HepG2 (cell line): ENCODE data around the gene ANKDD1A. TPM values are rescaled to one million over a fixed set of nuclear protein-coding genes. Genes with fewer than 3 reads are reported as not detected.

Experiments used
- BHLHE40 ChIP-seq: IDR thresholded peaks from 2 replicates; pipeline ENCODE4 v1.6.1; 2011; ENCODE audit warnings: low read length, improper control_type of control experiment
- CBFB ChIP-seq: sonication (generic); formaldehyde crosslinking; IDR thresholded peaks from 2 replicates; pipeline ENCODE4 v1.4.0; 2020; ENCODE audit warnings: missing genetic modification reagents
- CEBPB ChIP-seq: IDR thresholded peaks from 2 replicates; pipeline ENCODE4 v1.6.1; 2011; ENCODE audit warnings: low read depth, low read length, improper control_type of control experiment, borderline replicate concordance
- ESRRA ChIP-seq: sonication (generic); formaldehyde crosslinking; IDR thresholded peaks from 2 replicates; pipeline ENCODE4 v1.5.1; 2020; ENCODE audit warnings: mild to moderate bottlenecking, low read depth, missing genetic modification reagents
- HOXA5 ChIP-seq: sonication (generic); formaldehyde crosslinking; IDR thresholded peaks from 2 replicates; pipeline ENCODE4 v1.4.0; 2020; ENCODE audit warnings: missing genetic modification reagents
- KAT7 ChIP-seq: IDR thresholded peaks from 2 replicates; pipeline ENCODE4 v1.6.1; 2018; ENCODE audit warnings: borderline replicate concordance, missing compliant biosample characterization
- LCORL ChIP-seq, 2 experiments: fragments of 450-650 bp in 1 of 2; sonication (generic) in 1 of 2; formaldehyde crosslinking in 1 of 2; IDR thresholded peaks; 2 replicates each; pipeline versions ENCODE4 v1.5.0 to v1.6.1; 2017 to 2020; ENCODE audit warnings: antibody characterized with exemption in 1 of 2, missing genetic modification reagents in 1 of 2
- MLLT10 ChIP-seq: sonication (generic); formaldehyde crosslinking; IDR thresholded peaks from 2 replicates; pipeline ENCODE4 v1.4.0; 2020; ENCODE audit warnings: missing genetic modification reagents
- NKX3-1 ChIP-seq: sonication (generic); formaldehyde crosslinking; IDR thresholded peaks from 2 replicates; pipeline ENCODE4 v1.5.0; 2020; ENCODE audit warnings: missing genetic modification reagents
- NR2F6 ChIP-seq, 2 experiments: IDR thresholded peaks; 2 replicates each; pipeline ENCODE4 v1.6.1; 2016; ENCODE audit warnings: antibody characterized with exemption in 1 of 2, mild to moderate bottlenecking in 1 of 2
- PTBP1 ChIP-seq: fragments of 200-400 bp; formaldehyde crosslinking; IDR thresholded peaks from 2 replicates; pipeline ENCODE4 v1.6.1; 2018; ENCODE audit warnings: low read length, low read depth; ENCODE audit not compliant: poor library complexity, severe bottlenecking
- RFXANK ChIP-seq: IDR thresholded peaks from 2 replicates; pipeline ENCODE4 v1.6.1; 2016
- SMYD3 ChIP-seq: sonication (generic); formaldehyde crosslinking; IDR thresholded peaks from 2 replicates; pipeline ENCODE4 v1.8.1; 2023; ENCODE audit warnings: mild to moderate bottlenecking, missing genetic modification reagents
- SRSF9 ChIP-seq: fragments of 200-400 bp; formaldehyde crosslinking; IDR thresholded peaks from 2 replicates; pipeline ENCODE4 v1.6.1; 2018; ENCODE audit warnings: borderline replicate concordance, mild to moderate bottlenecking, low read depth, low read length; ENCODE audit not compliant: insufficient read depth, poor library complexity, severe bottlenecking
- ZC3H13 ChIP-seq: sonication (generic); formaldehyde crosslinking; IDR thresholded peaks from 2 replicates; pipeline ENCODE4 v1.8.1; 2023; ENCODE audit warnings: mild to moderate bottlenecking, missing genetic modification reagents, moderate library complexity
- ZNF329 ChIP-seq: sonication (generic); formaldehyde crosslinking; IDR thresholded peaks from 2 replicates; pipeline ENCODE4 v1.9.0; 2021; ENCODE audit warnings: low read depth, mild to moderate bottlenecking, missing genetic modification reagents
- ZNF569 ChIP-seq: sonication (generic); formaldehyde crosslinking; IDR thresholded peaks from 2 replicates; pipeline ENCODE4 v1.5.0; 2020; ENCODE audit warnings: mild to moderate bottlenecking, missing genetic modification reagents, moderate library complexity, borderline replicate concordance
- ZNF629 ChIP-seq: sonication (generic); formaldehyde crosslinking; conservative IDR thresholded peaks from 2 replicates; pipeline ENCODE4 v1.5.0; 2020; ENCODE audit warnings: missing genetic modification reagents
- ZNF747 ChIP-seq: sonication (generic); formaldehyde crosslinking; IDR thresholded peaks from 2 replicates; pipeline ENCODE4 v1.8.1; 2023; ENCODE audit warnings: missing genetic modification reagents, mild to moderate bottlenecking, borderline replicate concordance
- ZNF83 ChIP-seq: sonication (generic); formaldehyde crosslinking; IDR thresholded peaks from 2 replicates; pipeline ENCODE4 v1.4.0; 2020; ENCODE audit warnings: missing genetic modification reagents, mild to moderate bottlenecking, borderline replicate concordance
- ZNF839 ChIP-seq: sonication (generic); formaldehyde crosslinking; IDR thresholded peaks from 2 replicates; pipeline ENCODE4 v1.4.0; 2020; ENCODE audit warnings: missing genetic modification reagents, mild to moderate bottlenecking, borderline replicate concordance
- polyA plus RNA-seq, 8 experiments: library from polyadenylated mRNA; depleted of rRNA in 3 of 8; stranded (reverse) in 7 of 8; unstranded in 1 of 8; fragments of >200 nt; fragmentation: Illumina TruSeq in 4 of 8; extraction: Trizol in 4 of 8; gene quantifications; 2 replicates each; pipeline versions ENCODE4 v1.2.1 to v1.2.3, GENCODE V29; 2011 to 2016; ENCODE audit warnings: low read depth in 4 of 8, missing spikeins in 1 of 8, mixed read lengths in 1 of 8; ENCODE audit not compliant: insufficient read depth in 1 of 8
- total RNA-seq, 5 experiments: library from RNA; depleted of rRNA; stranded (reverse); fragments of >200 nt; fragmentation: Illumina TruSeq; extraction: Trizol; gene quantifications; 2 replicates each; pipeline ENCODE4 v1.2.3, GENCODE V29; 2016; ENCODE audit warnings: low read depth in 1 of 5
- TF ChIP-seq, protein P1 (sequence below): sonication (generic); formaldehyde crosslinking; IDR thresholded peaks from 2 replicates; pipeline ENCODE4 v1.4.0; 2020; ENCODE audit warnings: missing genetic modification reagents
- TF ChIP-seq, protein P2 (sequence below): sonication (generic); IDR thresholded peaks from 2 replicates; pipeline ENCODE4 v1.6.1; 2016; ENCODE audit warnings: low read depth, borderline replicate concordance
- TF ChIP-seq, protein P3 (sequence below): sonication (generic); formaldehyde crosslinking; IDR thresholded peaks from 2 replicates; pipeline ENCODE4 v1.4.0; 2020; ENCODE audit warnings: missing genetic modification reagents, mild to moderate bottlenecking, borderline replicate concordance
- TF ChIP-seq, protein P4 (sequence below): sonication (generic); formaldehyde crosslinking; conservative IDR thresholded peaks from 2 replicates; pipeline ENCODE4 v1.8.0; 2022; ENCODE audit warnings: missing genetic modification reagents

ANKDD1A gene
- total and polyA plus RNA-seq, 2 of the 13 experiments (the other 11 are each of a cell fraction or from before 2014, with no cell fraction given): 0.11 to 0.48 TPM

DNA sequence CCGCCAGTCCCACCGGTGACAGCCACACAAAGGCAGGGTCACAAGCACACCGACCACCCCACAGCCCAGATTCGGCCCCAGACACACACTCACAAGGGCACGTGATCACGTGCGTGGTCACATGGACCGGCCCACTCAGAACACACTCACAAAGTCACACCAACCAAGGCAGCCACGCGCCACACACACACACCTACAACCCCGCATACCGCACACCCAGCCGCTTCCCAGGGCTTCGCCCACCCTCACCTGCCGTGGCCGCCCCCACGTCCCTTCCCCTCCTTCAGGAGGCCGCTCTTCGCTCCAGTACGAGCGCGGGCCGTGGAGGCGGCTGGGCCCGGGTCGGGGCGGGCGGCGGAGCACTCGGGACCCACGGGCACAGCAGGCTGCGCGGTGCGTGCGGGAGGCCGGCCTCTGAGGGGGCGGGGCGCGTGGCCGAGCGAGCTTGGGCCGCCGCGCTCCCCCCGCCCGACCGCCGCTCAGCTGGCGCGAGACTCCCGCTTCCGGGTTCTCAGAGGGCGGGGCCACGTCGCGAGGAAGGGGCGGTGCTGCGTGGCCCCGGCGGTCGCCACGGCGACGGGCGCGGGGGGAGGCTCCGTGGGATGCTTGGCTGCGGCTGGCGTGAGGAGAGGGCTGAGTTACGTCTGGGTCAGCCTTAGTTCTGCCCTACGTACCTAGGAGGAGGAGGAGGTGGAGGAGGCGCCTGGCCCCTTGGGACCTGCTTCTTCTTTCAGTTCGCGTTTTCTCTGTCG, 77.9 kb downstream of the ANKDD1A start, which contains the start of gene SPG21 (continued):
- TF ChIP-seq MLLT10 (CRISPR knock-in tag): no peak
- TF ChIP-seq ESRRA (CRISPR knock-in tag): no peak
- TF ChIP-seq ZNF629 (CRISPR knock-in tag): no peak
- TF ChIP-seq NKX3-1 (CRISPR knock-in tag): 0 out of 2 replicates have a peak, but pooled peaks have one; percentile 55
- no peak for TF ChIP-seq SMYD3 (CRISPR knock-in tag)
- TF ChIP-seq KAT7 (CRISPR knock-in tag): peak; percentile 69; the same call in 1 of the 2 replicates
- no peak for TF ChIP-seq CEBPB
- no peak for TF ChIP-seq CBFB
- no peak for TF ChIP-seq NR2F6 (IDR thresholded peaks at IDR 0.05)
- TF ChIP-seq NR2F6 (CRISPR knock-in tag; IDR thresholded peaks at IDR 0.05): no peak; the same call in 1 of the 2 replicates
- no peak for TF ChIP-seq ZNF839 (CRISPR knock-in tag)
- TF ChIP-seq ZC3H13 (CRISPR knock-in tag): peak; percentile 73; the same call in 1 of the 2 replicates
- TF ChIP-seq HOXA5 (CRISPR knock-in tag): 0 out of 2 replicates have a peak, but pooled peaks have one; percentile 42
- TF ChIP-seq ZNF747 (CRISPR knock-in tag): no peak
- TF ChIP-seq ZNF83 (CRISPR knock-in tag): peak; percentile 67; the same call in 1 of the 2 replicates
- TF ChIP-seq ZNF329: peak; percentile 40
- TF ChIP-seq LCORL (IDR thresholded peaks at IDR 0.05): no peak
- no peak for TF ChIP-seq LCORL (CRISPR knock-in tag; IDR thresholded peaks at IDR 0.05)
- peak; percentile 86 for TF ChIP-seq BHLHE40
- TF ChIP-seq, protein P1, sequence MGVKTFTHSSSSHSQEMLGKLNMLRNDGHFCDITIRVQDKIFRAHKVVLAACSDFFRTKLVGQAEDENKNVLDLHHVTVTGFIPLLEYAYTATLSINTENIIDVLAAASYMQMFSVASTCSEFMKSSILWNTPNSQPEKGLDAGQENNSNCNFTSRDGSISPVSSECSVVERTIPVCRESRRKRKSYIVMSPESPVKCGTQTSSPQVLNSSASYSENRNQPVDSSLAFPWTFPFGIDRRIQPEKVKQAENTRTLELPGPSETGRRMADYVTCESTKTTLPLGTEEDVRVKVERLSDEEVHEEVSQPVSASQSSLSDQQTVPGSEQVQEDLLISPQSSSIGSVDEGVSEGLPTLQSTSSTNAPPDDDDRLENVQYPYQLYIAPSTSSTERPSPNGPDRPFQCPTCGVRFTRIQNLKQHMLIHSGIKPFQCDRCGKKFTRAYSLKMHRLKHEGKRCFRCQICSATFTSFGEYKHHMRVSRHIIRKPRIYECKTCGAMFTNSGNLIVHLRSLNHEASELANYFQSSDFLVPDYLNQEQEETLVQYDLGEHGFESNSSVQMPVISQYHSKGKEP: no peak
- TF ChIP-seq, protein P2, sequence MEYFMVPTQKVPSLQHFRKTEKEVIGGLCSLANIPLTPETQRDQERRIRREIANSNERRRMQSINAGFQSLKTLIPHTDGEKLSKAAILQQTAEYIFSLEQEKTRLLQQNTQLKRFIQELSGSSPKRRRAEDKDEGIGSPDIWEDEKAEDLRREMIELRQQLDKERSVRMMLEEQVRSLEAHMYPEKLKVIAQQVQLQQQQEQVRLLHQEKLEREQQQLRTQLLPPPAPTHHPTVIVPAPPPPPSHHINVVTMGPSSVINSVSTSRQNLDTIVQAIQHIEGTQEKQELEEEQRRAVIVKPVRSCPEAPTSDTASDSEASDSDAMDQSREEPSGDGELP: peak; percentile 93
- TF ChIP-seq, protein P3, sequence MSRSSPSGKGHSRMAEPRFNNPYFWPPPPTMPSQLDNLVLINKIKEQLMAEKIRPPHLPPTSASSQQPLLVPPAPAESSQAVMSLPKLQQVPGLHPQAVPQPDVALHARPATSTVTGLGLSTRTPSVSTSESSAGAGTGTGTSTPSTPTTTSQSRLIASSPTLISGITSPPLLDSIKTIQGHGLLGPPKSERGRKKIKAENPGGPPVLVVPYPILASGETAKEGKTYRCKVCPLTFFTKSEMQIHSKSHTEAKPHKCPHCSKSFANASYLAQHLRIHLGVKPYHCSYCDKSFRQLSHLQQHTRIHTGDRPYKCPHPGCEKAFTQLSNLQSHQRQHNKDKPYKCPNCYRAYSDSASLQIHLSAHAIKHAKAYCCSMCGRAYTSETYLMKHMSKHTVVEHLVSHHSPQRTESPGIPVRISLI (CRISPR knock-in tag): no peak
- TF ChIP-seq RFXANK (CRISPR knock-in tag): no peak
- no peak for TF ChIP-seq SRSF9
- TF ChIP-seq, protein P4, sequence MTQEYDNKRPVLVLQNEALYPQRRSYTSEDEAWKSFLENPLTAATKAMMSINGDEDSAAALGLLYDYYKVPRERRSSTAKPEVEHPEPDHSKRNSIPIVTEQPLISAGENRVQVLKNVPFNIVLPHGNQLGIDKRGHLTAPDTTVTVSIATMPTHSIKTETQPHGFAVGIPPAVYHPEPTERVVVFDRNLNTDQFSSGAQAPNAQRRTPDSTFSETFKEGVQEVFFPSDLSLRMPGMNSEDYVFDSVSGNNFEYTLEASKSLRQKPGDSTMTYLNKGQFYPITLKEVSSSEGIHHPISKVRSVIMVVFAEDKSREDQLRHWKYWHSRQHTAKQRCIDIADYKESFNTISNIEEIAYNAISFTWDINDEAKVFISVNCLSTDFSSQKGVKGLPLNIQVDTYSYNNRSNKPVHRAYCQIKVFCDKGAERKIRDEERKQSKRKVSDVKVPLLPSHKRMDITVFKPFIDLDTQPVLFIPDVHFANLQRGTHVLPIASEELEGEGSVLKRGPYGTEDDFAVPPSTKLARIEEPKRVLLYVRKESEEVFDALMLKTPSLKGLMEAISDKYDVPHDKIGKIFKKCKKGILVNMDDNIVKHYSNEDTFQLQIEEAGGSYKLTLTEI (CRISPR knock-in tag): no peak
- TF ChIP-seq PTBP1: peak; percentile 43
- no peak for TF ChIP-seq ZNF569 (CRISPR knock-in tag)
